Forelimb muscle (tissue), 1 donor: ENCODE results near the gene PINLYP. TPM values are rescaled to one million over a fixed set of nuclear protein-coding genes. Genes with fewer than 3 reads are reported as not detected.

Experiments
- DNase-seq: peaks from one replicate; pipeline ENCODE4 v3.0.0-alpha.2; 2013; ENCODE audit warnings: low read depth
- polyA plus RNA-seq: library from polyadenylated mRNA; unstranded; fragments of 120-200 nt; gene quantifications from one replicate; pipeline ENCODE4 v1.2.1, GENCODE V29; 2013; ENCODE audit not compliant: insufficient read length

Gene PINLYP
- polyA plus RNA-seq, 1 donor, result 5.1 TPM

DNA sequence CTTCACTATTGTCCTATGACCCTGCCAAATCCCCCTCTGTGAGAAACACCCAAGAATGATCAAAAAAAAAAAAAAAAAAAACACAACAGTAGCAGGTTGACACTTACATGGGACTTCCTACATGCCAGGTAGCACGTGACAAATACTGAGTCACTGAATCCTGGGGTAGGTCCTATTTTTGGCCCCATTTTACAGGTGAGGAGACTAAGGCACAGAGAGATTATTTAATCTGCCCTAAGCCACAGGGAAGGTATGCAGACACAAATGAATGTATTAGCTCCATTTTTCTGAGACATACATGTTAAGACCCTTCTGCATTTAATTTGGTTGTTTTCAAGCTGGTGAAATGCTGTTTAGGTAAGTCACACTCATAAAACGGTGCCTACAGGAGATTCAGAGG lies 26.9 kb upstream of the PINLYP start:
- no peak for DNase-seq

DNA sequence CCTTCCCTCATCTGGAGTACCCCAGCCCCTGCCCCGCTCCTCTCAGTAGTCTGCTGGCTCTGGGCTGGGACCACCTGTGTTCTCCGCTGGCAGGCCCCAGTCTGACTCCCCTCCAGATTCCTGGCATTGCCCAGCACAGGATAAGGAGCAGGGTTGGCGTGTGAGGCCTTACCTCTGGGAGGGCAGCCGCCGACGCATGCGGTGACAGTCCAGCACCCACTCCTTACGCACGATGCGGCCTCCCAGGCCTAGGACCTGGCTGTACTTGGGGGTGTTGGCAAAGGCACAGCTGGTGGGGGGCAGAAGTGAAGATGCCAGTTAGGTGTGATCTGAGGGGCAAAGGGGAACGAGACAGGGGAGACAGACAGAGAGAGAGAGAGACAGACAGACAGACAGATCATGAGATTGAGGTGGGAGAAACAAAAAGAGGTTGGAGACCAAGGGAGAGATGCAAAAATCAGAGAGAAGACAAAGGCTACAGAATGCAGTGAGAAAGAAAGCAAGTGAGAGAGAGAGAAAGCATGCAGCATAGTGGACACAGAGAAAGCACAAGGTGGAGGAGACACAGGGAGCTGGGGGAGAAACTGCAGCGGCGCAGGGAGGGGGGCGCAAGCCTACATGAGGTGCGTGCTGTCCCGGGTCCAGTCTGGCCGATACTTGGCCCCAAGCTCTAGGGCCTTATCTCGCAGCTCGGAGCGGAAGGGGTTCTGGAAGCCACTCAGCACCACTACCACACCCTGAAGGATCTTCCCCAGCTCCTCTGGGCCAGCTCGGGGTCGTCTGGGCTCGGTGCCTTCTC lies 24.0 kb upstream of the PINLYP start:
- no peak for DNase-seq

DNA sequence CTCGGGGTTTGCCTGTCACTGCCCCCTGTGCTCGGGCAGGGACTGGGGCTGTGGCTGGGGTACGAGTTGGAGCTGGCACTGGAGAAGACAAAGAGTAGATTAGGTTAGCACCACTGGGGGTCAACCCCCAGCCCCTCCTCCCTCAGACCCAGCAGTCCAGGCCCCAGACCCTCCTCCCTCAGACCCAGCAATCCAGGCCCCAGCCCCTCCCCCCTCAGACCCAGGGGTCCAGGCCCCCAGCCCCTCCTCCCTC lies 23.5 kb upstream of the PINLYP start:
- no peak for DNase-seq

DNA sequence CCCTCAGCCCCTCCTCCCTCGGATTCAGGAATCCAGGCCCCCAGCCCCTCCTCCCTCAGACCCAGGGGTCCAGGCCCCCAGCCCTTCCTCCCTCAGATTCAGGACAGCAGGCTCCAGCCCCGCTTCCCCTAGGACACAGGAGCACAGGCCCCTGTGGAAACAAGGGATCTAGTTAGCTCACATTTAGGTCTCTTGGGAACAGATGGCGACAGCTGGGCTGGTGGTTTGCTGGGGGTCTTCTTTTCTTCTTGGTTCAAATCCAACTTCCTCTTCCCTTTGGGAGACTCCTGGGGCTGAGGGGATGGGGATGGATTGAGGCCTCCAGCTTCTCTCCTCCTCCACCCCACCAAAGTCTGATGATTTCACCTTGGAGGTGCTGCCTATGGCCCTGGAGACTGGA lies 23.0 kb upstream of the PINLYP start:
- DNase-seq, result no peak

DNA sequence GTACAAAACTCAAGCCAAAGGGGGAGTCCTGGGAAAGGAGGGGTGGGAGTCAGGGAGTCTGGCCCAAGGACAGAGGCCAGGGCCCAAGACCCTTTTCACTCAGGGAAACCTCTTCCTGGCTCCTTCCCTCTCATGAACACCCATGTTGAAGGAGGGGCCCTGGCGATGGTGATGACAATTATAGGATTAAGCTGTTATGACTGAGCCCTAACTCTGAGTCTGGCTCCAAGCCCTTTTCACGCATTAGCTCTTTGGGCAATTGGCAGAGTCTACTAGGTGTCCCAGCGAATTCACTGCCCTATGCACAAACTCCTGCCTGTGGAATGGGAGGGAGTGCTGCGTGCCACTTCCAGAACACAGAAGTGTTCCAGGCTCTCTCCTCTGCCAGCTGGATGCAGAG lies 21.9 kb upstream of the PINLYP start:
- DNase-seq, result no peak

DNA sequence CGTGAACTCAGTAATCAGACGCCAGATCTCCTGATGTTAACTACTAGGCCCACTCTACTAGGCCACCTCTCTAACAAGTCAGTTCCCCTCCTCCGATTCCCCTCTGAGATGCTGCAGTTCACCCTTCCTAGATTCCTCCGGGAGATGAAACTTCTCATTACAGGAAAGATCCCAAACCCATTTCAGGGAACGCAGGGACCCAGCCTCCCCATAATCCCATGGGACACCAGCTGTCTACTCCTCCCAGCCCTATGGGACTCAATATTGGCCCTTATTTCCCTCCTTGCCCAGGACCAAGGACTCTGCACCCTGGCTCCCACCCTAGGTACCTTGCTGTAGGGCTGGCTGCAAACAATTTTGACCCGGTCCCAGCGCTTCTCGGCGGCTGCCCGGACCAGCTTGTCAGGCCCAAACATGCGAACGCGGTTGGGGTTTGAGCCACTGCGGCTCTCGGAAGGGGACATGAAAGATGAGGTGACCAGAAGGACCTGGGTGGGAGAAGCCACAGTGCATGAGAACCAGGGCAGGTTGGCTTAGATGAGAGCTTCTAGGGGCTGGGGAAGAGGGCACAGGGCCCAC lies 21.2 kb upstream of the PINLYP start:
- no peak for DNase-seq

DNA sequence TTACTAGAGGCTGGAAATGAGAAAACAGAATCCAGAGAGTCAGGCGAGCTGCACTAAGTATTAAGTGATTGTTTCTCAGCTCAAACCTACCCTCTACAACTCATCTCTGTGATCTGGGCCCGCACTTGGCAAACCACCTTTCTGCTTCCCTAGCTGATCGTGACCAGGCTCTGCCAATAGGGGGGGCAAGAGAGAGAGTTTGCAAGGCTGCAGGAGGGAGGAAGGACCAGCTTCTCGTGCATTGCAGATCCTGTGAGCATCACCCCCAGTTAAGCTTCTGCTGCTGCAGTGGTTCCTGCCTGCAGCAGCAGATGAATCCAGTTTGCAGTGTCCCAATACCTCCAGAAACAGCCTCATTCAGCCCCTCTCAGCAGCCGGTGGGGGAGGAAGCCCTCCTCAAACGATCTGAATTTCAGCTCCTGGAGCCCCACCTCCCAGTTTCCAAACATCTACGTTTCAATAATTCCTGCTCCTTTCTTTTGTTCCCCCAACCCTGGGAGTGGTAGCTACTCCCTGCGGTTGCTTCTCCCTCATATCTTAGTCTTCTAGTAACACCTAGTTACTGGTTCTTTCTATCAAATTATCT lies 20.3 kb upstream of the PINLYP start:
- peak; percentile 35 for DNase-seq

DNA sequence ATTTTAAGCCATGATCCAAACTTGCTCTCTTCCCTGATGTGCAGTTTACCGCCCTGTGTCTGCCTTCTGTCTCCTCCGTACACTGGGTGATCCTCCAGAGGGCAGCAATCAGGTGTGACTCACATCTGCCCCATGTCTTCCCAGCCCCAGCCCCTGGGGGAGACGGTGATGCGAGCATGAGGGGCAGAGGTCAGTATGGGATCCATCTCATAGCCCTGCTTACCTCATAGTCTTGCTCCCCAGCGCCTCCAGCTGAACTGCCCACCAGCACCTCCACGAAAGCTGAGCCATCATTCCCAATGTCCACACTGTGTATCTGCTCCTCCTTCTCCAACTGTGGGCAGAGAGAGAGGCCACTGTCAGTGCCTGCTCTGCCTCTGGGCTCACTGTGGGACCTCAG lies 14.9 kb upstream of the PINLYP start:
- DNase-seq, result no peak

DNA sequence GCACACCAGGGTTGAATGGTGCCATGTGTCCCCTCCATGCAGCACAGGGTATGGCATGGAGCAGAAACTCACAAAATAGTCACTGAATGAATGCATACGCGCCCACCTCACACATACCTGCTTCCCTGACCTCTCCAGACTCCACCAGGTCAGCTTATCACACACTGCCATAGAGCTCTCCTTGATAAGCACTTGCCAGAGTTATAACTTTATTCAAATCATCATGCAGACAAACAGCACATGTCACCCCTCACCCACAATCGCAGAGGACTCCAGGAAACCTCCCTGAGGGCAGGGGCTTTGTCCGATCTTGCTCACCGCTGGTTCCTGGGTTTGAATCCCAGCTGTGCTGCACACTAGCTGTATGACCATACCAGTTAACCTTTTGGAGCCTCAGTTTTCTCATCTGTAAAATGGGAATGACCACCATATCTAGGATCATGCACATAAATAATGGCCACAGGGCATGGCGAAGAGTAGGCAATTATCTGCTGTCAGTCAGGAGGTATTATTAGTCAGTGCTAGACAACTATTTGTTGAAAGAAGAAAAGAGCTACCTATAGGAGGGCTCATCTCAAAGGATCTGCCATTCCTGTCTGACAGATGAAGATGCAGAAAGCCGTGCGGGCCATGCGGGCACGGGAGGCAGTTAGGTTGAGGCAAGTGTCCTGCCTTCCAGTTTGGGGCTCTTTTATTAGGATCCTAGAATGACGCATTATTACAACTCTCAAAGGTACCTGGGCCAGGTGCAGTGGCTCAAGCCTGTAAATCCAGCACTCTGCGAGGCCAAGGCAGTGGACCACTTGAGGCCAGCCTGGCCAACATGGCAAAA lies 14.2 kb upstream of the PINLYP start:
- no peak for DNase-seq

DNA sequence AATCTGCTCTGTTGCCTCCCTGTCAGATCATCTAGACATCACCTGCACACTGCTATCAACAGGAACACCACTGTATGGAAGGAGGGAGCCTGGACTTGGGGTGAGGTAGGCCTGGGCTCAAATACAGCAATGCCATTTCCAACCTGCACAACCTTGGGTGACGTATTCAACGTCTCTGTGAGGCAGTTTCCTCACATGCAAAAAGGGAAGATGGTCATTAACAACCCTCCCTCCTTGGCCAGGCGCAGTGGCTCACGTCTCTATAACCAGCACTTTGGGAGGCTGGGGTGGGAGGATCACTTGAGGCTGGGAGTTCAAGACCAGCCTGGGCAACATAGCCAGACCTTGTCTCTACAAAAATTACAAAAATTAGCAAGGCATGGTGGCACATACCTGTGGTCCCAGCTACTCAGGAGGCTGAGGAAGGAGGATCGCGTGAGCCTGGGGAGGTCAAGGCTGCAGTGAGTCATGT lies 13.3 kb upstream of the PINLYP start:
- DNase-seq, result no peak

DNA sequence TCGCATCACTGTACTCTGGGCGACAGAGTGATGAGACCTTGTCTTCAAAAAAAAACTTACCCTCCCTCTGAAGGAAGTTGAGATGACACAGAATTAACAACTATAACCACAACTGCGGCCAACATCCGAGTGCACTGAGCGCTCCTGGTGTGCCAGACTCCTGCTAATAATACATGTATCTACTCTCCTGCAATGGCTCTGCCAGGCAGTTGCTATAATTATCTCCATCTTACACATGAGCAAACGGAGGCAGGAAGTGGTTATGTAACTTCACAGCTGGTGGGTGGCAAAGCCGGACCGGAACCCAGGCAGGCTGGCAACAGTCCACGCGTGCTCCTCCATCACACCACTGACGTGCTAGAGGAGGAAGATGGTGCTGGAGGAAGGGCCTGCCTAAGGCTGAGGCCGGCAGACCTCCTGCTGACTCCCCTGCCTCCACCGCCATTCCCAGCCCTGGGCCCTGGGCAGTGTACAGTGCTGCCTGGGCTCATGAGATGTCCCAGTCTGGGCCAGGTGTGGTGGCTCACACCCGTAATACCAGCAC lies 12.8 kb upstream of the PINLYP start:
- DNase-seq, result peak; percentile 28

DNA sequence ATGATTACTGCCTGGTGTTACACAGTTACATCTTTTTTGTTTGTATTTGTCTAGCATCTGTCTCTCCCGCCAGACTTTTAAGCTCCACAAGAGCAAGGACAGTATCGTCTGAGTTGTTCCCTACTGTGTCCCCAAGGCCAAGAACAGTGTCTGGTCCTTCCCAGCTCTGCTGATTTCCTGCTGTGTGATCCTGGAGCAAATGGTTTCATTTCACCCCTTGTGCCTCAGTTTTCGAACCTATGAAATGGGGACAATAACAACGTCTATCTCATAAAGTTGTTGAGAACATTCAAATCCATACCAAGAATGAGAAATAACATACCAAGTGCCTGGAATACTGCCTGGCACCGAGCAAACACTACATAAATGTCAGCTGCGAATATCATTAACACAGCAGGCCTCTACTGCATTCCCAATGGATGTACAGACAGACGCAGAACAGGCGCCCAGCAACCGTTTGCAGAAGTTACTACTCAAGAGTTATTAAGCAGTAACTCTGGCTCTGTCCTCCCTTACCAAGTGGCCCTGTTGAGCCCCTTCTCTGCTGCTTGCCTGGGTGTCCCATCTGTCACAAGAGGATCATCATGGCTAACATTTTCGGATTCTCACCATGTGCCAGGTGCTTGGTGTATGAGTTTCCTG lies 11.7 kb upstream of the PINLYP start:
- DNase-seq, result no peak

DNA sequence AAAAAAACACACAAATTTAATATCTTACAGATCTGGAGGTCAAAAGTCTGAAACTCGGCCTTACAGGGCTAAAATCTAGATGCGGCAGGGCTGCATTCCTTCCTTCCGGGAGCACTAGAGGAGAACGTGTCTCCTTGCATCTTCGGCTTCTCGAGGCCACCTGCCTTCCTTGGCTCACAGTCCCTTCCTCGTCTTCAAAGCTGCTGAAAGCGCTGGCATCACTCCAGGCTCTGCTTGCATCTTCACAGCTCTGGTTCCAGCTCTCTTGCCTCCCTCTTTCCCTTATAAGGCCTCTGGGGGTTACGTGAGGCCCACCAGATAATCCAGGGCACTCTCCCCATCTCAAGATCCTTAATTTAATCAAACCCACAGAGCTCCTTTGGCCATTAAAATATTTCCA lies 10.8 kb upstream of the PINLYP start:
- DNase-seq, result no peak

DNA sequence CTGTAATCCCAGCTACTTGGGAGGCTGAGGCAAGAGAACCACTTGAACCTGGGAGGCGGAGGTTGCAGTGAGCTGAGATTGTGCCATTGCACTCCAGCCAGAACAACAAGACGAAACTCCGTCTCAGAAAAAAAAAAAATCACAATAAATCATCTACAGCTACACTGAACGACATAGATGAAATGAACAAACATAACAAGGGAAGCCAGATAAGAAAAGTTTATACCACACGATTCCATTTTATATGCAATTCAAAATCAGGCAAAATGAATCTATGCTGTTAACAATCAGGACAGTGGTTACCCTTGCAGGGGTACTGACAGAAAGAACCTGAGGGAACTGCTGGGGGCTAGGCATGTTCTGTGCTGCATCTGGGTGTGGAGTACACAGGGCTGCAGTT lies 5.9 kb upstream of the PINLYP start:
- no peak for DNase-seq

DNA sequence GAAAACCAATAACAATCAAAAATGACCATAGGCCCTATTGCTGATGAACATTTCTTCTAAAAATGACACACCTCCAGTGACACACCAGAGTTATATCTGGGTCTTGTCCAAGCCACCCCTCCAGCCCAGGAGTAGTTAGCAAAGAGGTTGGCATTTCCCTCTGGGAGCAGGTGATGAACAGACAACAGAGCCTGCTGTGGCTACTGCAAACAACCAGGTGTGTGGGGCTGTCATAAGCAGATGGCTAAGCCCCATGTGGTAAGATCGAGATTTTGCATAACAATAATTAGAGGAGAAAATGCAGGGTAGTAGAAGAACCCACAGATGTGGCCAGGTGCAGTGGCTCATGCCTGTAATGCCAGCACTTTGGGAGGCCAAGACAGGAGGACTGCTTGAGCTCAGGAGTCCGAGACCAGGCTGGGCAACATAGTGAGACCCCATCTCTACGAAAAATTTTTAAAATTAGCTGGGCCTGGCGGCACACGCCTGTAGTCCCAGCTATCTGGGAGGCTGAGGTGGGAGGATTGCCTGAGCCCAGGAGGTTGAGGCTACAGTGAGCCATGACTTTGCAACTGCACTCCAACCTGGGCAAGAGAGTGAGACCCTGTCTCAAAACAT lies 5.3 kb upstream of the PINLYP start:
- DNase-seq, result no peak

DNA sequence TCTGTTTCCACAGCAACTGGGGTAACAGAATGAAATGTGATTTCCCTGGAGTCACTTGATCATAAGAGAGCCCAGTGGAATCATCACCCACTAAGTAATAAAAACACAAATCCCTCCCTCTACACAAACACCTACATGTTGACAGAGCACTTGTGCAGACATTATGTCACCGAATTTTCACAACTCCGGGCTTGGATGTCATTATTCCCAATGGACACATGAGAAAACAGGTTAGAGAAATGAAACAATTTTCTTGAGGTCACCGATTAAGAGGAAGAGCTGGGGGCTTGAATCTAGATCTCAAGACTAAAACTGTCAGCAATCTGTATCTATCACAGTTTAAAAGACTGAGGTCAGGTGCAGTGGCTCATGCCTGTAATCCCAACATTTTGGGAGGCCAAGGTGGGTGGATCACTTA lies 3.4 kb upstream of the PINLYP start:
- DNase-seq, result no peak

DNA sequence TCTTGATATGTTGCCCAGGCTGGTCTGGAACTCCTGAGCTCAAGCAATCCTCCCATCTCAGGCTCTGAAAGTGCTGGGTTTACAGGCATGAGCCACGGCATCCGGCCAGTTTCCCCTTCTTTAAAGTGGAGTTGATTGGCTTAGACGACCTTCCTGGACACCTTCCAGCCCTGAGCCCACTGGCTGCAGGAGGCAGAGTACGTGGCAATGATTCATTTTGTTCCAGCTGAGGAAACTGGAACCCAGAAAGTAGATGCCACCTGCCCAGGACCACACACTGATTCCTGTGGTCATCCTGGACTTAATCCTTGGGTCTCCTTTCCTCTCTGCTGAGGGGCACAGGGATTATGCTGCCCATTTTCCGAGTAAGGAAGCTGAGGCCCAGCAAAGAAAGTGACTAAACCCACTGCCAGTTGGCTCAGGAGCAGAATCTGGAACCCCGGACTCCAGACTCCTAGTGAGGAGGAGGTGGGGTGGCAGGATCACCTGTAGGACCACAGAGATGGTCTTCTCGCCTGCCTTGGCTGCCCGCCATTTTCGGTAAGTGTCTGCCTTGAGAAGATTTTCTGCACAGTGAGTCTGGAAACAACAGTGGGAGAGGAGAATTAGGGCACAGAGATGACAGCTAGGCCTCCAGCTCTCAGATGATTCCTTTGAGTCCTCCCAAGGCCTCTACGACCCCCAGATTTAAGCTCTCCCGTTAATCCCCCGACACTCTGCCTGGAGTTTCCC lies 1.0 kb upstream of the PINLYP start:
- no peak for DNase-seq

DNA sequence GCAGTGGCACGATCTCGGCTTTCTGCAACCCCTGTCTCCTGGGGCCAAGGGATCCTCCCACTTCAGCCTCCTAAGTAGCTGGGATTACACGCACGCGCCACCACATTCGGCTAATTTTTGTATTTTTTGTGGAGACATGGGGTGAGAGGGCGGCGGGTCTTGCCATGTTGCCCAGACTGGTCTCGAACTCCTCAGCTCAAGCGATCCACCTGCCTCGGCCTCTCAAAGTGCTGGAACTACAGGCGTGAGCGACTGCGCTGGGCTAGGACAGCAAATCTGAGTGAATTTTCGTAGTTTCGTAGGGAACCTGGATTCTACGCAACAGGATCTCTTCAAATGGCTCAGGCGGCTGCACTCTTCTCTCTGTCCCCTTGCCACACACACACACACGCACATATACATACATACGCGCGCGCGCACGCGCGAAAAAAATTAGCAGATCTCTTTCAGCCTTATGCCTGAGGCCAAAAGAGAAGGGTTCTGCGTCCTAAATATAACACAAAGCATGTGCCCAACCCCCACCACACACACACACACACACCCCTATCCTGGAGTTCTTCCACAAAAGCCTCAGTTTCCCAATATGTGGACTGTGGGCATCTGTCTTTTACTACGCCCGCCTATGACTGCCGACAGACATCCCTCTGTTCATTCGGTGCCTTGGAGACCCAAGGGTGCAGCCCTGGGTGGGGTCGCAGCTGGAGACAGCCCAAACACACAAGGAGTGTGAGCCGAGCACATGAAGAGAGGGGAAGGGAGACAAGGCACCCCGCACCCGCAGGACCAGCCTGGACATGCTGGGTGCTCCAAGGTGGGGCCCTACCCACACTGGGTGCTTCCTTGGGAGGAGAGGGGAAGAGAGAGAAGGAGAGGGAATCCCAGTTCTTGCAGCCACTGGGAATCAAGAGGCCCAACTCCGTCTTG lies 616 bp downstream of the PINLYP start:
- DNase-seq, result no peak

DNA sequence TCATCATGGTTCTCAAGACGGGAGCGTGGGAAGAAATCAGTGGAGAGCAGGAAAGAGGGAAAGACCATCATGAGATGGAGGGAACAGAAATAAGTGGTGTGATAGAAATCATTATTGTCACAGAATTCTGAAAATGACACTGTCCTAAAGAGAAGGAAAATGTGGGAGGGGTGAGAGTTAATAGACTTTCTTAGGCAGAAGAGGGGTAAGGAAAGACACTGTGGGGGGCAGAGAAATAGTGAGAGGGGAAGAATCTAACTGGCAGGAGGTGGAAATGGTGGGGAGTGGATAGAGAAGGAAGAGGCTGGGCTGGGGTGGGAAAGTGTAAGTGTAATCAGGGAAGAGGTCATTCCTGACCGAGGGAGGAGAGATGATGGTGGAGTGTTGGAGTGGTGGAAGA lies 3.2 kb downstream of the PINLYP start:
- DNase-seq, result no peak

DNA sequence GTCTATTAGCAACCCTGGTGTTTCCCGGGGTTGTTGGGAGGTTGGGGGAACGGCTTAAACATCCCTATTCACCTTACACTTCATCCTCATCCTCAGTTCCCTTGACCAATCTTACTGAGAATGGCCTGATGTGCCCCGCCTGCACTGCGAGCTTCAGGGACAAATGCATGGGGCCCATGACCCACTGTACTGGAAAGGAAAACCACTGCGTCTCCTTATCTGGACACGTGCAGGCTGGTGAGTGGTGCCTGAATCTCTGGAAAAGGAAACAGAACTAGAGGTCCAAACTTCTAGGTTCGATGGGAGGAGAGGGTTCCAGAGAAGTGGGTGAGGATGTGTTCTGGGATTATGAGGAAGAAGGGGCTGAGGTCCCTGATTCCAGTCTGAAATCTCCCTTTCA lies 5.9 kb downstream of the PINLYP start:
- no peak for DNase-seq
